NCI-H2227 (cell line): ENCODE data around the gene MYO3B.
"Not testable (repeated sequence)": the region's sequence is repeated elsewhere in the genome, so short reads cannot be mapped to it uniquely, and the experiment has no call there.

ENCODE experiments used
- DNase-seq: peaks from one replicate; lab custom pipeline; 2025; ENCODE audit not compliant: unreplicated experiment; lab: John Stamatoyannopoulos, UW

Gene MYO3B

GRCh38 chr2:170260188-170260587 lies 82.2 kb downstream of the MYO3B start:
- no peak for DNase-seq

GRCh38 chr2:170261566-170261965 lies 83.6 kb downstream of the MYO3B start:
- DNase-seq, result no peak

GRCh38 chr2:170262343-170262742 lies 84.4 kb downstream of the MYO3B start:
- DNase-seq, result no peak

GRCh38 chr2:170262806-170263205 lies 84.9 kb downstream of the MYO3B start:
- DNase-seq, result no peak

GRCh38 chr2:170263728-170264521 lies 86.0 kb downstream of the MYO3B start:
- DNase-seq, result not testable (repeated sequence)

GRCh38 chr2:170264522-170264860 lies 86.5 kb downstream of the MYO3B start:
- no peak for DNase-seq

- DNase-seq, result no peak
Observed at GRCh38 chr2:170264865-170265264, 86.9 kb downstream of the MYO3B start.

- no peak for DNase-seq
Observed at GRCh38 chr2:170265321-170265720, 87.4 kb downstream of the MYO3B start.

- no peak for DNase-seq
Observed at GRCh38 chr2:170266358-170266757, 88.4 kb downstream of the MYO3B start.

- no peak for DNase-seq
Observed at GRCh38 chr2:170267071-170267470, 89.1 kb downstream of the MYO3B start.

- no peak for DNase-seq
Observed at GRCh38 chr2:170270278-170270864, 92.4 kb downstream of the MYO3B start.

GRCh38 chr2:170271340-170271739 lies 93.4 kb downstream of the MYO3B start:
- DNase-seq, result peak; percentile 73

- peak; percentile 16 for DNase-seq
Observed at GRCh38 chr2:170276056-170276455, 98.1 kb downstream of the MYO3B start.

- DNase-seq, result peak; percentile 88
Observed at GRCh38 chr2:170276925-170277629, 99.1 kb downstream of the MYO3B start.

- peak; percentile 94 for DNase-seq
Observed at GRCh38 chr2:170277951-170278350, 100.0 kb downstream of the MYO3B start.

- DNase-seq, result not testable (repeated sequence)
Observed at GRCh38 chr2:170279615-170280014, 101.7 kb downstream of the MYO3B start.

GRCh38 chr2:170282851-170283250 lies 104.9 kb downstream of the MYO3B start:
- DNase-seq, result no peak

GRCh38 chr2:170284205-170284604 lies 106.3 kb downstream of the MYO3B start:
- peak; percentile 19 for DNase-seq

- no peak for DNase-seq
Observed at GRCh38 chr2:170288859-170289258, 110.9 kb downstream of the MYO3B start.

GRCh38 chr2:170291474-170291873 lies 113.5 kb downstream of the MYO3B start:
- DNase-seq, result no peak

- DNase-seq, result no peak
Observed at GRCh38 chr2:170292415-170292814, 114.5 kb downstream of the MYO3B start.

GRCh38 chr2:170297496-170297895 lies 119.5 kb downstream of the MYO3B start:
- no peak for DNase-seq
